H1 (cell line): ENCODE data around the gene CFAP97. TPM values are rescaled to one million over a fixed set of nuclear protein-coding genes. Genes with fewer than 3 reads are reported as not detected.

Experiments
- CTCF ChIA-PET: fragments of 300-600 bp; sonication (Branson Sonifier 250); formaldehyde crosslinking; loops from one replicate; lab custom pipeline; 2021; ENCODE audit not compliant: partially characterized antibody; lab: Charles Lee
- POLR2A ChIA-PET: fragments of 300-600 bp; sonication (Branson Sonifier 250); formaldehyde crosslinking; loops from one replicate; lab custom pipeline; 2021; ENCODE audit warnings: inconsistent platforms; ENCODE audit not compliant: partially characterized antibody; lab: Charles Lee
- DNase-seq, 2 experiments: peaks; one replicate each; pipeline versions ENCODE4 v3.0.0 to v3.0.0-alpha.2; 2010 to 2022; ENCODE audit warnings: low spot score in 2 of 2, low read depth in 1 of 2, mixed read lengths in 1 of 2
- FAIRE-seq: peaks from 2 replicates; lab custom pipeline; 2011; peaks lifted over from hg19 to GRCh38; lab: Jason Lieb, UNC
- H2AFZ ChIP-seq: 2 replicates; pipeline ENCODE4 v1.8.1; 2012; ENCODE audit warnings: low read length, inconsistent platforms
- H2AK5ac ChIP-seq: 2 replicates; pipeline ENCODE4 v1.6.1; 2013; ENCODE audit warnings: low read depth, low read length
- H2BK120ac ChIP-seq: replicated peaks from 2 replicates; pipeline ENCODE3; 2013; ENCODE audit warnings: low read depth, low read length, inconsistent platforms
- H2BK12ac ChIP-seq: 2 replicates; pipeline ENCODE4 v1.6.1; 2013; ENCODE audit warnings: low read depth, low read length
- H2BK15ac ChIP-seq: 2 replicates; pipeline ENCODE4 v1.6.1; 2013; ENCODE audit warnings: low read length
- H2BK20ac ChIP-seq: 2 replicates; pipeline ENCODE4 v1.6.1; 2013; ENCODE audit warnings: low read length
- H2BK5ac ChIP-seq: 2 replicates; pipeline ENCODE4 v1.6.1; 2013; ENCODE audit warnings: low read depth, low read length
- H3K14ac ChIP-seq: 2 replicates; pipeline ENCODE4 v1.6.1; 2013; ENCODE audit warnings: inconsistent platforms; ENCODE audit not compliant: insufficient read length
- H3K18ac ChIP-seq: 2 replicates; pipeline ENCODE4 v1.6.1; 2013; ENCODE audit warnings: low read length; ENCODE audit errors: extremely low read depth
- H3K23ac ChIP-seq: 2 replicates; pipeline ENCODE4 v1.6.1; 2013; ENCODE audit warnings: inconsistent platforms; ENCODE audit not compliant: insufficient read length
- H3K23me2 ChIP-seq: 2 replicates; pipeline ENCODE4 v1.6.1; 2013; ENCODE audit warnings: low read depth, low read length
- H3K27ac ChIP-seq: 2 replicates; pipeline ENCODE4 v1.6.1; 2011; ENCODE audit warnings: low read depth, low read length, inconsistent platforms
- H3K27me3 ChIP-seq, 4 experiments: replicated peaks in 1 of 4; 1 replicate in 1 of 4; 2 replicates in 3 of 4; pipeline versions ENCODE4 v1.6.1 to v1.8.1; 2011 to 2013; ENCODE audit warnings: low read length in 3 of 4, mild to moderate bottlenecking in 3 of 4, inconsistent platforms in 2 of 4, mixed read lengths in 2 of 4, moderate library complexity in 1 of 4; ENCODE audit not compliant: control insufficient read depth in 3 of 4, insufficient read depth in 3 of 4; ENCODE audit errors: extremely low read depth in 1 of 4
- H3K36me3 ChIP-seq, 4 experiments: 2 replicates each; pipeline versions ENCODE4 v1.6.1 to v1.8.1; 2011 to 2013; ENCODE audit warnings: mild to moderate bottlenecking in 4 of 4, low read length in 3 of 4, moderate library complexity in 2 of 4, control low read depth in 1 of 4, inconsistent platforms in 1 of 4; ENCODE audit not compliant: insufficient read depth in 4 of 4, control insufficient read depth in 2 of 4
- H3K4ac ChIP-seq: replicated peaks from 2 replicates; pipeline ENCODE3; 2013; ENCODE audit warnings: low read length, low read depth, mixed read lengths, inconsistent platforms; ENCODE audit not compliant: insufficient read length
- H3K4me1 ChIP-seq, 4 experiments: replicated peaks in 1 of 4; 1 replicate in 1 of 4; 2 replicates in 3 of 4; pipeline versions ENCODE4 v1.6.1 to v1.8.1; 2011 to 2013; ENCODE audit warnings: low read length in 3 of 4, inconsistent platforms in 2 of 4, mixed read lengths in 1 of 4; ENCODE audit not compliant: insufficient read depth in 4 of 4, control insufficient read depth in 3 of 4
- H3K4me2 ChIP-seq, 2 experiments: 2 replicates each; pipeline versions ENCODE4 v1.6.1 to v1.8.1; 2011 to 2013; ENCODE audit warnings: low read depth in 2 of 2, low read length in 2 of 2, control low read depth in 1 of 2, inconsistent platforms in 1 of 2, mild to moderate bottlenecking in 1 of 2; ENCODE audit not compliant: insufficient read depth in 1 of 2
- H3K4me3 ChIP-seq, 4 experiments: fragments of 200-600, 300-600 bp in 1 of 4; sonication (generic), shearing (Covaris generic), sonication (Bioruptor Twin) in 1 of 4; 2 replicates each; pipeline versions ENCODE4 v1.5.1 to v1.8.1; 2011 to 2016; ENCODE audit warnings: low read length in 4 of 4, low read depth in 3 of 4, control low read depth in 2 of 4, inconsistent platforms in 2 of 4, mild to moderate bottlenecking in 2 of 4, mixed read lengths in 1 of 4, moderate library complexity in 1 of 4; ENCODE audit not compliant: insufficient read depth in 2 of 4; ENCODE audit errors: extremely low read depth in 1 of 4
- H3K56ac ChIP-seq: replicated peaks from 2 replicates; pipeline ENCODE3; 2013; ENCODE audit warnings: low read depth, mild to moderate bottlenecking, mixed read lengths, low read length, inconsistent platforms; ENCODE audit not compliant: insufficient read length
- H3K79me1 ChIP-seq: 2 replicates; pipeline ENCODE4 v1.6.1; 2013; ENCODE audit warnings: low read depth, low read length, control low read depth
- H3K79me2 ChIP-seq, 2 experiments: 2 replicates each; pipeline versions ENCODE4 v1.6.1 to v1.8.1; 2012 to 2013; ENCODE audit warnings: low read length in 2 of 2, mild to moderate bottlenecking in 2 of 2, inconsistent platforms in 1 of 2; ENCODE audit not compliant: insufficient read depth in 2 of 2, control insufficient read depth in 1 of 2
- H3K9ac ChIP-seq, 4 experiments: replicated peaks in 1 of 4; 1 replicate in 1 of 4; 2 replicates in 3 of 4; pipeline versions ENCODE4 v1.6.1 to v1.8.1; 2011 to 2013; ENCODE audit warnings: low read depth in 3 of 4, low read length in 3 of 4, control low read depth in 2 of 4, mild to moderate bottlenecking in 2 of 4, moderate library complexity in 2 of 4, inconsistent platforms in 1 of 4; ENCODE audit errors: extremely low read depth in 1 of 4
- H3K9me3 ChIP-seq, 2 experiments: 2 replicates each; pipeline versions ENCODE4 v1.6.1 to v1.8.1; 2012 to 2013; ENCODE audit warnings: mild to moderate bottlenecking in 2 of 2, moderate library complexity in 2 of 2, control low read depth in 1 of 2, inconsistent platforms in 1 of 2, low read depth in 1 of 2, low read length in 1 of 2, mixed read lengths in 1 of 2; ENCODE audit not compliant: insufficient read depth in 2 of 2
- H4K20me1 ChIP-seq, 2 experiments: replicated peaks in 1 of 2; 2 replicates each; pipeline versions ENCODE3 to v1.8.1; 2011 to 2013; ENCODE audit warnings: inconsistent platforms in 2 of 2, low read length in 2 of 2, mild to moderate bottlenecking in 1 of 2; ENCODE audit not compliant: insufficient read depth in 2 of 2, control insufficient read depth in 1 of 2
- H4K5ac ChIP-seq: 2 replicates; pipeline ENCODE4 v1.6.1; 2013; ENCODE audit warnings: low read length, low read depth, mixed read lengths, inconsistent platforms; ENCODE audit not compliant: insufficient read length
- H4K8ac ChIP-seq: 2 replicates; pipeline ENCODE4 v1.8.0; 2013; ENCODE audit warnings: mild to moderate bottlenecking, moderate library complexity, low read length, inconsistent platforms; ENCODE audit not compliant: insufficient read depth; ENCODE audit errors: extremely low read depth
- H4K91ac ChIP-seq: replicated peaks from 2 replicates; pipeline ENCODE3; 2013; ENCODE audit warnings: low read length, mixed read lengths, inconsistent platforms; ENCODE audit not compliant: insufficient read length
- JUN ChIP-seq: IDR thresholded peaks from 2 replicates; pipeline ENCODE4 v1.6.1; 2011; ENCODE audit warnings: low read depth, mild to moderate bottlenecking, improper control_type of control experiment, low read length
- JUND ChIP-seq: IDR thresholded peaks from 2 replicates; pipeline ENCODE4 v1.6.1; 2011; ENCODE audit warnings: mild to moderate bottlenecking, improper control_type of control experiment, low read length
- POLR2A ChIP-seq, 2 experiments: IDR thresholded peaks; 1 replicate in 1 of 2; 2 replicates in 1 of 2; pipeline ENCODE4 v1.6.1; 2011; ENCODE audit warnings: low read depth in 2 of 2, low read length in 2 of 2, mild to moderate bottlenecking in 2 of 2; ENCODE audit errors: control extremely low read depth in 1 of 2
- RAD21 ChIP-seq, 2 experiments: IDR thresholded peaks in 1 of 2; conservative IDR thresholded peaks in 1 of 2; 2 replicates each; pipeline ENCODE4 v1.6.1; 2011; ENCODE audit warnings: low read depth in 2 of 2, low read length in 2 of 2, improper control_type of control experiment in 1 of 2, inconsistent platforms in 1 of 2, mild to moderate bottlenecking in 1 of 2, moderate library complexity in 1 of 2
- SP1 ChIP-seq: IDR thresholded peaks from 2 replicates; pipeline ENCODE4 v1.6.1; 2011; ENCODE audit warnings: low read depth, low read length
- TAF1 ChIP-seq: IDR thresholded peaks from 2 replicates; pipeline ENCODE4 v1.6.1; 2011; ENCODE audit warnings: mild to moderate bottlenecking, low read depth, low read length
- TCF12 ChIP-seq: IDR thresholded peaks from 2 replicates; pipeline ENCODE4 v1.6.1; 2011; ENCODE audit warnings: low read depth, mild to moderate bottlenecking, low read length
- WGBS, 2 experiments: shearing (Covaris generic) in 1 of 2; methylation state at CpG; one replicate each; pipeline versions ENCODE4 v1.1.6 to v1.1.7; 2013 to 2015; ENCODE audit warnings: low lambda C conversion rate in 2 of 2, mixed read lengths in 2 of 2, inconsistent platforms in 1 of 2, low coverage in 1 of 2, missing lambda C conversion rate in 1 of 2; ENCODE audit not compliant: insufficient replicate concordance in 2 of 2, insufficient coverage in 1 of 2, insufficient read length in 1 of 2; ENCODE audit errors: extremely low coverage in 1 of 2, missing lambda C conversion rate in 1 of 2; 5-methylcytosine and 5-hydroxymethylcytosine counted together
- polyA plus RNA-seq, 7 experiments: library from polyadenylated mRNA; depleted of rRNA in 3 of 7; stranded (reverse) in 5 of 7; unstranded in 2 of 7; fragments of >200 nt in 5 of 7; fragments of 200-250 nt in 2 of 7; gene quantifications; 1 replicate in 5 of 7; 2 replicates in 1 of 7; 4 replicates in 1 of 7; pipeline versions ENCODE4 v1.2.1 to v1.2.3, GENCODE V29; 2011 to 2013; ENCODE audit warnings: missing spikeins in 2 of 7, mixed read lengths in 2 of 7
- total RNA-seq: library from RNA; stranded (reverse); fragmentation: NEBNext Ultra II Directional; extraction: Animal tissue kit (Norgen Biotek cat#: 25700); gene quantifications from 2 replicates; pipeline ENCODE4 v1.2.1, GENCODE V29; 2021
- TF ChIP-seq, protein P1 (sequence below): IDR thresholded peaks from 2 replicates; pipeline ENCODE4 v1.6.1; 2012; ENCODE audit warnings: inconsistent platforms
- TF ChIP-seq, protein P2 (sequence below): IDR thresholded peaks from 2 replicates; pipeline ENCODE4 v1.6.1; 2012; ENCODE audit warnings: inconsistent platforms

The CFAP97 gene
- total and polyA plus RNA-seq, 2 of the 8 experiments (the other 6 are each of a cell fraction or from before 2014, with no cell fraction given): 9.2 to 40.4 TPM

DNA sequence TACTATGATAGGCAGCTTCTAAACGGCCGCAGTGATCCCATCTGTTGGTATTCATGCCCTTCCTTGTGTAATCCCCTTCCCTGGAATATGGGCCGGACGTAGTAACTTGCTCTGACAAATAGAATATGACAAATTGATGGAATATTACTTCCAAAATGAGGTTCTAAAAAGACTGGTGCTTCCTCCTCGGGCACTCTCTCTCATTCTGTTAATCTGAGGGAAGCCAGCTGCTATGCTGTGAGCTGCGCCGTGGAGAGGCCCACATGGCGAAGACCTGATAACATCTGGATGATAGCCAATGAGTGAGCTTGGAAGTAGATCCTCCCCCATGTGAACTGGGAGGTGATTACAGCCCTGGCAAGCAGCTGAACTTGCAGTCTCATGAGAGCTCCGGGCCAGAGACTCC lies 88.0 kb downstream of the CFAP97 start:
- peak; percentile 99 for FAIRE-seq
- H3K4me2 ChIP-seq: no peak overlapping the region
- TF ChIP-seq, protein P1, sequence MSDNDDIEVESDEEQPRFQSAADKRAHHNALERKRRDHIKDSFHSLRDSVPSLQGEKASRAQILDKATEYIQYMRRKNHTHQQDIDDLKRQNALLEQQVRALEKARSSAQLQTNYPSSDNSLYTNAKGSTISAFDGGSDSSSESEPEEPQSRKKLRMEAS: peak; percentile 87
- TF ChIP-seq, protein P2, sequence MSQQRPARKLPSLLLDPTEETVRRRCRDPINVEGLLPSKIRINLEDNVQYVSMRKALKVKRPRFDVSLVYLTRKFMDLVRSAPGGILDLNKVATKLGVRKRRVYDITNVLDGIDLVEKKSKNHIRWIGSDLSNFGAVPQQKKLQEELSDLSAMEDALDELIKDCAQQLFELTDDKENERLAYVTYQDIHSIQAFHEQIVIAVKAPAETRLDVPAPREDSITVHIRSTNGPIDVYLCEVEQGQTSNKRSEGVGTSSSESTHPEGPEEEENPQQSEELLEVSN: peak; percentile 64; the same call in 1 of the 2 replicates
- TF ChIP-seq TCF12 (peak; percentile 77; the same call in 1 of the 2 replicates), JUND (no peak), POLR2A (IDR thresholded peaks at IDR 0.05; ENCODE audit: control extremely low read depth in 1 of 2, low read depth in 2 of 2, low read length in 2 of 2) (peak in 1 of 2 experiments; percentile 47; a peak in 2 of 3 replicates), RAD21 (IDR thresholded peaks at IDR 0.05 in 1 of 2, conservative IDR thresholded peaks at IDR 0.05 in 1 of 2; ENCODE audit: low read depth in 2 of 2, low read length in 2 of 2) (0 out of 4 replicates have a peak, but pooled peaks of 1 of the 2 experiments have one; percentile 1), TAF1 (peak; percentile 58), JUN (no peak), SP1 (0 out of 2 replicates have a peak, but pooled peaks have one; percentile 8)
- TF ChIP-seq, all 59 proteins: peak for 7

More for the DNA sequence above, 88.0 kb downstream of the CFAP97 start:
- no peak overlapping the region for H4K5ac ChIP-seq
- H3K79me1 ChIP-seq: no peaks in the 10 kb centered on the region
- no peak overlapping the region; the same call in 1 of the 2 replicates for H3K18ac ChIP-seq
- H2AK5ac ChIP-seq: no peak overlapping the region
- no peak overlapping the region for H2BK20ac ChIP-seq
- H3K4me3 ChIP-seq: no peak overlapping the region
- WGBS, 2 experiments: 63% methylated on average over 9 of the region's 9 CpGs; no CpG with 5 or more reads in 1 of the 2 experiments
- H3K9me3 ChIP-seq: no peaks in the 10 kb centered on the region
- H3K36me3 ChIP-seq: no peaks in the 10 kb centered on the region
- peak in 1 of 2 experiments; percentile 52 for DNase-seq
- H3K27me3 ChIP-seq: no peaks in the 10 kb centered on the region
- no peak overlapping the region for H3K27ac ChIP-seq
- ChIA-PET CTCF (interaction anchor here (0.6 to 3.9 kb wide), 7 partner anchors 10 to 200 kb away, joined by 3 to 16 read pairs (median 3); no protein-coding TSS in a partner anchor), POLR2A (interaction anchor here (1.3 to 3.8 kb wide), 2 partner anchors 12 to 14 kb away, joined by 4 to 17 read pairs; no protein-coding TSS in a partner anchor)
- H2BK5ac ChIP-seq: peak overlapping the region; percentile 29; the same call in 1 of the 2 replicates
- peaks cover 0 to 9% (median 7%) of the 10 kb centered on the region in 4 experiments; a peak in 5 of 7 replicates for H3K4me1 ChIP-seq
- no peak overlapping the region for H3K23ac ChIP-seq
- no peak overlapping the region for H3K14ac ChIP-seq
- no peak overlapping the region for H2BK15ac ChIP-seq
- H4K20me1 ChIP-seq: no peaks in the 10 kb centered on the region
- H4K91ac ChIP-seq: no peak overlapping the region
- no peak overlapping the region for H3K56ac ChIP-seq
- no peak overlapping the region for H4K8ac ChIP-seq
- H3K9ac ChIP-seq: no peak overlapping the region
- H2BK12ac ChIP-seq: no peak overlapping the region
- no peak overlapping the region; the same call in 1 of the 2 replicates for H2AFZ ChIP-seq
- no peak overlapping the region for H3K4ac ChIP-seq
- no peaks in the 10 kb centered on the region; the same call in 1 of the 2 replicates for H3K23me2 ChIP-seq
- no peak overlapping the region for H2BK120ac ChIP-seq
- H3K79me2 ChIP-seq: no peaks in the 10 kb centered on the region
